ENCODE results near the gene APOH. TPM values are rescaled to one million over a fixed set of nuclear protein-coding genes. Genes with fewer than 3 reads are reported as not detected.

Gene APOH
- total RNA-seq, 1 experiment from 2014 or later: 1.2 TPM

DNA sequence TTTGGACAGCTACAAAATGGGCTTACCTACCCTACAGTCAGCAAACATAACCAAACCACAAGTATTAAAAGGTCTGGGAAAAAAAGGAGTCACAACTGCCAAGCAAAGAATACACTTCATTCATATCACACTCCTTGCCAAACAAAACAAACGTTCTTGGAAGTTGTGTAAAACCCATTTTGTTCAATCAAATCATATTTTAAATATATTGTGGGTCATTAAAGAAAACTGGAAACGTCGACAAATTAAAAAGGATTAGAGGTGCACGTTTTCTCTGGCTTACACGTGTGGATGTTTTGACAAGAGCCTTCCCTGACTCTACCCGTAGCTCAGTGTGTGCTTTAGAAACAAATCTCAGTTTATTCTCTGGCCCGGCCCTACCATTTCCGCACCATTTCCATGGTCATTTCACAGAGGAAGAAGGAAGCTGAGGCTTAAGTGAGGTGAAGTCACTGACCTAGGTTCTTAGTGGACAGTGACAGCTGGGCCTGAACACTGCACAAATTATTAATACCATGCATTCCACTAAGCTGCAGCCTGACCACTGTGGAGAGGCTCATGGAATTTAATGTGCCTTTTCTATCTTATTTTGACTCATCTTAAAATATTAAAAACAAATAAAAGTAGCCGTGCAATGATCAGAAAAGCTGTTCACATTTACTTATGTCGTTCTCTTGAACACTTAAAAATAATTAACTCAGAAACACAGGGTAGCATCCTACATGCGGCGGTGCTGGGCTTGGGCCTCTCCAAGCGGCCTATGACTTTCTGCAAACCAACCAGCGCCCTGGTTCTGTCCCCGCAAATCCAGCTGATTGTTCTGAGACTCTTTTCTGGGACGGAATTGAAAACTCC, 38.2 kb downstream of the APOH start:
- intact Hi-C loops (cut with micrococcal nuclease; ENCODE audit: unreplicated experiment) (no loop called here), in situ Hi-C loops (cut with HindIII; ENCODE audit: low pct_unique_long_range_greater_than_20kb, low sequenced_read_pairs) (no loop called here)
- peak overlapping the region; percentile 75 to 80 for H3K4me3 ChIP-seq (ENCODE audit: low read depth in 2 of 2, low read length in 2 of 2)
- ChIA-PET POLR2A (interaction anchor here (0.5 kb wide), 1 partner anchor 307 kb away, joined by 4 read pairs; no protein-coding TSS in a partner anchor), CTCF (interaction anchor here (0.6 to 0.8 kb wide), 2 partner anchors 897 to 1047 kb away, joined by 3 to 4 read pairs; no protein-coding TSS in a partner anchor)
- no peaks in the 10 kb centered on the region for H3K9me3 ChIP-seq (ENCODE audit: control insufficient read depth, insufficient read depth, low read depth, low read length)
- H3K4me1 ChIP-seq (ENCODE audit: control insufficient read depth, insufficient read depth, low read length): peaks cover 7% of the 10 kb centered on the region
- H3K27me3 ChIP-seq (ENCODE audit: control insufficient read depth, insufficient read depth, low read length): no peaks in the 10 kb centered on the region
- ATAC-seq (peak; percentile 61), DNase-seq (ENCODE audit: low read depth, low spot score) (no peak)
- H3K36me3 ChIP-seq (ENCODE audit: control insufficient read depth, insufficient read depth, low read length): peaks cover 4% of the 10 kb centered on the region; the same call in 1 of the 2 replicates
- H3K27ac ChIP-seq (ENCODE audit: low read length): peak overlapping the region; percentile 78
- TF ChIP-seq, protein P1, sequence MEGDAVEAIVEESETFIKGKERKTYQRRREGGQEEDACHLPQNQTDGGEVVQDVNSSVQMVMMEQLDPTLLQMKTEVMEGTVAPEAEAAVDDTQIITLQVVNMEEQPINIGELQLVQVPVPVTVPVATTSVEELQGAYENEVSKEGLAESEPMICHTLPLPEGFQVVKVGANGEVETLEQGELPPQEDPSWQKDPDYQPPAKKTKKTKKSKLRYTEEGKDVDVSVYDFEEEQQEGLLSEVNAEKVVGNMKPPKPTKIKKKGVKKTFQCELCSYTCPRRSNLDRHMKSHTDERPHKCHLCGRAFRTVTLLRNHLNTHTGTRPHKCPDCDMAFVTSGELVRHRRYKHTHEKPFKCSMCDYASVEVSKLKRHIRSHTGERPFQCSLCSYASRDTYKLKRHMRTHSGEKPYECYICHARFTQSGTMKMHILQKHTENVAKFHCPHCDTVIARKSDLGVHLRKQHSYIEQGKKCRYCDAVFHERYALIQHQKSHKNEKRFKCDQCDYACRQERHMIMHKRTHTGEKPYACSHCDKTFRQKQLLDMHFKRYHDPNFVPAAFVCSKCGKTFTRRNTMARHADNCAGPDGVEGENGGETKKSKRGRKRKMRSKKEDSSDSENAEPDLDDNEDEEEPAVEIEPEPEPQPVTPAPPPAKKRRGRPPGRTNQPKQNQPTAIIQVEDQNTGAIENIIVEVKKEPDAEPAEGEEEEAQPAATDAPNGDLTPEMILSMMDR (IDR thresholded peaks at IDR 0.05): no peak
- TF ChIP-seq TCF7L2 (IDR thresholded peaks at IDR 0.05; ENCODE audit: low read depth, low read length): no peak
- no peak for TF ChIP-seq POLR2AphosphoS5 (IDR thresholded peaks at IDR 0.05; ENCODE audit: low read depth, low read length)
- TF ChIP-seq, protein P2, sequence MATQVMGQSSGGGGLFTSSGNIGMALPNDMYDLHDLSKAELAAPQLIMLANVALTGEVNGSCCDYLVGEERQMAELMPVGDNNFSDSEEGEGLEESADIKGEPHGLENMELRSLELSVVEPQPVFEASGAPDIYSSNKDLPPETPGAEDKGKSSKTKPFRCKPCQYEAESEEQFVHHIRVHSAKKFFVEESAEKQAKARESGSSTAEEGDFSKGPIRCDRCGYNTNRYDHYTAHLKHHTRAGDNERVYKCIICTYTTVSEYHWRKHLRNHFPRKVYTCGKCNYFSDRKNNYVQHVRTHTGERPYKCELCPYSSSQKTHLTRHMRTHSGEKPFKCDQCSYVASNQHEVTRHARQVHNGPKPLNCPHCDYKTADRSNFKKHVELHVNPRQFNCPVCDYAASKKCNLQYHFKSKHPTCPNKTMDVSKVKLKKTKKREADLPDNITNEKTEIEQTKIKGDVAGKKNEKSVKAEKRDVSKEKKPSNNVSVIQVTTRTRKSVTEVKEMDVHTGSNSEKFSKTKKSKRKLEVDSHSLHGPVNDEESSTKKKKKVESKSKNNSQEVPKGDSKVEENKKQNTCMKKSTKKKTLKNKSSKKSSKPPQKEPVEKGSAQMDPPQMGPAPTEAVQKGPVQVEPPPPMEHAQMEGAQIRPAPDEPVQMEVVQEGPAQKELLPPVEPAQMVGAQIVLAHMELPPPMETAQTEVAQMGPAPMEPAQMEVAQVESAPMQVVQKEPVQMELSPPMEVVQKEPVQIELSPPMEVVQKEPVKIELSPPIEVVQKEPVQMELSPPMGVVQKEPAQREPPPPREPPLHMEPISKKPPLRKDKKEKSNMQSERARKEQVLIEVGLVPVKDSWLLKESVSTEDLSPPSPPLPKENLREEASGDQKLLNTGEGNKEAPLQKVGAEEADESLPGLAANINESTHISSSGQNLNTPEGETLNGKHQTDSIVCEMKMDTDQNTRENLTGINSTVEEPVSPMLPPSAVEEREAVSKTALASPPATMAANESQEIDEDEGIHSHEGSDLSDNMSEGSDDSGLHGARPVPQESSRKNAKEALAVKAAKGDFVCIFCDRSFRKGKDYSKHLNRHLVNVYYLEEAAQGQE (IDR thresholded peaks at IDR 0.05; ENCODE audit: insufficient read depth in 1 of 2, low read depth in 2 of 2, low read length in 1 of 2): no peak
- no peak for TF ChIP-seq SIN3A (IDR thresholded peaks at IDR 0.05; ENCODE audit: borderline replicate concordance, insufficient read depth, low read depth, low read length)
- BruUV-seq (replicated peaks): TSS peak; percentile 68

DNA sequence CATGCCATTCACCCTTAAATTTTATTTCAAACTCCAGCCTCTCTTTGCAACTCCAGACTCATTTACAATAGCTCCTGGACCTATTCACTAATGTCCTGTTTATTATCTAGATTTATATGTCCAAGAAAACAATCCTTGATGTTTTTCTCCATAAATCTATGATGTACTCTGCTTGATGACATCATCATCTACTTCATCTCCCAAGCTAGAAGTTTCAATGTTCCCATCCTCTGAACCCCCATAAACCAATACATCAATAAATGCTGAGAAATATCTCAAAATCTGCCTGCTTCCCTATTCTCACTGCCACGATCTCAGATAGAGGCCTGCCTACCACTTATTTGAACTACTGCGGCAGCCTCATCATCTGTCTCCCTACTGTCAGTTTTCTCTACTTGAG, 41.5 kb downstream of the APOH start:
- no peak overlapping the region for H3K4me3 ChIP-seq (ENCODE audit: low read depth in 2 of 2, low read length in 2 of 2)
- H3K27me3 ChIP-seq (ENCODE audit: control insufficient read depth, insufficient read depth, low read length): no peaks in the 10 kb centered on the region
- no peak for TF ChIP-seq TCF7L2 (IDR thresholded peaks at IDR 0.05; ENCODE audit: low read depth, low read length)
- H3K4me1 ChIP-seq (ENCODE audit: control insufficient read depth, insufficient read depth, low read length): peaks cover 7% of the 10 kb centered on the region
- H3K9me3 ChIP-seq (ENCODE audit: control insufficient read depth, insufficient read depth, low read depth, low read length): no peaks in the 10 kb centered on the region
- in situ Hi-C loops (cut with HindIII; ENCODE audit: low pct_unique_long_range_greater_than_20kb, low sequenced_read_pairs): no loop called here
- ATAC-seq: no peak
- POLR2A ChIA-PET: no interaction called here
- BruUV-seq (replicated peaks): no TSS peak
- H3K27ac ChIP-seq (ENCODE audit: low read length): no peak overlapping the region
- CTCF ChIA-PET: no interaction called here
- no peak for DNase-seq (ENCODE audit: low read depth, low spot score)
- intact Hi-C loops (cut with micrococcal nuclease; ENCODE audit: unreplicated experiment): no loop called here
- H3K36me3 ChIP-seq (ENCODE audit: control insufficient read depth, insufficient read depth, low read length): peaks cover 4% of the 10 kb centered on the region; the same call in 1 of the 2 replicates

DNA sequence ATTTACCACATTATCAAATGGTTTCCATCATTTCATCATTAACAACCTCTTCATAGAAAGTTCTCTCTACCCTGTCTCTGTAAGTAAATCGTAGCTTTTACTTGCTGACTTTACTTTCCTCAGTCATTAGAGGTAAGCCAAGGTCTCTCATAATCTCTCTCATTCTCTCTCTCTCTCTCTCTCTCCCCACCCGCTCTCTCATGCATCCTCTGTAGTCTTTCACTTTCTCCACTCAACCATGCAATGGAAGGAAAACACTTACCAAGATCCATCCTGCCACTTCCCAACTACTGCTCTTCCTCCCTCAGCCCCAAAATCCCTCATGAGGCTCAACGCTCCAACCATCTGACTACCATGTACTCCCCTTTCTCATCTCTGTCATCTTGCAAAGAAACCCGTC, 43.4 kb downstream of the APOH start:
- ChIA-PET POLR2A (interaction anchor here (0.6 kb wide), 1 partner anchor 243 kb away, joined by 3 read pairs; no protein-coding TSS in a partner anchor), CTCF (no interaction called here)
- peaks cover 5% of the 10 kb centered on the region for H3K4me1 ChIP-seq (ENCODE audit: control insufficient read depth, insufficient read depth, low read length)
- in situ Hi-C loops (cut with HindIII; ENCODE audit: low pct_unique_long_range_greater_than_20kb, low sequenced_read_pairs) (no loop called here), intact Hi-C loops (cut with micrococcal nuclease; ENCODE audit: unreplicated experiment) (no loop called here)
- no peak overlapping the region for H3K27ac ChIP-seq (ENCODE audit: low read length)
- BruUV-seq (replicated peaks): no TSS peak
- no peak for TF ChIP-seq TCF7L2 (IDR thresholded peaks at IDR 0.05; ENCODE audit: low read depth, low read length)
- TF ChIP-seq POLR2AphosphoS5 (IDR thresholded peaks at IDR 0.05; ENCODE audit: low read depth, low read length): no peak
- TF ChIP-seq SIN3A (IDR thresholded peaks at IDR 0.05; ENCODE audit: borderline replicate concordance, insufficient read depth, low read depth, low read length): no peak
- TF ChIP-seq, protein P1 (IDR thresholded peaks at IDR 0.05): no peak
- TF ChIP-seq, protein P2 (IDR thresholded peaks at IDR 0.05; ENCODE audit: insufficient read depth in 1 of 2, low read depth in 2 of 2, low read length in 1 of 2): no peak
- H3K4me3 ChIP-seq (ENCODE audit: low read depth in 2 of 2, low read length in 2 of 2): no peak overlapping the region
- ATAC-seq (no peak), DNase-seq (ENCODE audit: low read depth, low spot score) (no peak)
- no peaks in the 10 kb centered on the region; the same call in 1 of the 2 replicates for H3K36me3 ChIP-seq (ENCODE audit: control insufficient read depth, insufficient read depth, low read length)
- no peaks in the 10 kb centered on the region for H3K27me3 ChIP-seq (ENCODE audit: control insufficient read depth, insufficient read depth, low read length)
- no peaks in the 10 kb centered on the region for H3K9me3 ChIP-seq (ENCODE audit: control insufficient read depth, insufficient read depth, low read depth, low read length)
